HG03039 (cell line): ENCODE results near the gene GPR21.

Source experiments
- ATAC-seq: cut with Tn5 transposase; IDR thresholded peaks from one replicate; pipeline ENCODE4 v1.9.1; 2021; ENCODE audit warnings: mild to moderate bottlenecking, moderate library complexity; ENCODE audit not compliant: unreplicated experiment

GPR21 gene

DNA sequence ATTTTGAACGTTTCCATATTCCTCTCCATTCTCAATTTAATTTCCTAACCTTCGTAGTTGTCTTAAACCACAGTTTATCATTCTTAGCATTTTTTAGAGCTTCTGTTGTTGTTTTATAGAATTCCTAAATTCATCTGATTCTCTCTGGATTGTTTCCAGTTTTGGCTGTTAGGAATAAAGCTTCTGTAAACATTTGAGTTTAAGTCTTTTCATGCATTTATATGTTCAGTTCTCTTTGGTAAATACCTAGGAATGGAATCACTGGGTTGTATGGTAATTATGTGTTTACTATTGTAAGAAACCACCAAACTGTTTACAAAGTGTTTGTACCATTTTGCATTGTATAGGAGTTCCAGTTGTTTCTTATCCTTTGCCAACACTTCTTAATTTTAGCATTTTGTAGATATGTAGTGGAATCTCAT, 29.7 kb downstream of the GPR21 start:
- no peak for ATAC-seq

- ATAC-seq = no peak
These were observed 30.4 kb downstream of the GPR21 start for GRCh38 chr9:123063896-123064295.

GRCh38 chr9:123064716-123065115, 31.2 kb downstream of the GPR21 start:
- ATAC-seq = no peak

DNA sequence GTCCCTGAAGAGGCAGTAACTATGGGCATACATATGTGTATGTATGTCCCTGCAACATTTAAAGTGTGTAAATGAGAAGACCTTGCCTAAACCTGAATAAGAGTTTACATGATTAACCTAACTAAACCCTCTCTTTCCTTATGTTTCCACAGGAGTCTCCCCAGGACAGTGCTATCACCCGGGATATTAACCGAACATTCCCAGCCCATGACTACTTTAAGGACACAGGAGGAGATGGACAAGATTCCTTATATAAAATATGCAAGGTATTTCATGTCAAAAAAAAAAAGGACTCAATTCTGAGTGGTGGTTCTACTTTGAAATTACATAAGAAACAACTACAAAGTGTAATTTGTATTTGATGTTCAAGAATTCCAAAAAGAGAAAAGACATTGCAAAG, 31.7 kb downstream of the GPR21 start:
- ATAC-seq = no peak

DNA sequence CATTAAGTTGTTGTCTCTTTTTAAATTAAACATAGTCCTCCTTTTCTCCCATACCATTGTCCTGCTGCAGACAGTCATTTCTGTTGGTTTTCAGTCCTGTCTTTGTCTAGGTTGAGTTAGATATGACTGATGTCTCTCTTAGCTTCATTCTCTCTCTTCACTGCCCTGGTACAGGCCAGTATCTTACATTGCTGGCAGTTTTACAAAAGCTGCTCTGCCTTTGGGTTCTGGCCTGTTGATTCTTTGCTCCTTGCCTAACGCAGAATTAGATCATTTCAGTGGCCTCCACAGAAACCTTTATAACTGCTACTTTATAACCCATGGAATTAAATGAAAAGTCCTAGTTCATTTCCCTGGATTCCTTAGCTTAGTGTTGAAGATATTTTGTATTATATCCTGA, 33.7 kb downstream of the GPR21 start:
- no peak for ATAC-seq

DNA sequence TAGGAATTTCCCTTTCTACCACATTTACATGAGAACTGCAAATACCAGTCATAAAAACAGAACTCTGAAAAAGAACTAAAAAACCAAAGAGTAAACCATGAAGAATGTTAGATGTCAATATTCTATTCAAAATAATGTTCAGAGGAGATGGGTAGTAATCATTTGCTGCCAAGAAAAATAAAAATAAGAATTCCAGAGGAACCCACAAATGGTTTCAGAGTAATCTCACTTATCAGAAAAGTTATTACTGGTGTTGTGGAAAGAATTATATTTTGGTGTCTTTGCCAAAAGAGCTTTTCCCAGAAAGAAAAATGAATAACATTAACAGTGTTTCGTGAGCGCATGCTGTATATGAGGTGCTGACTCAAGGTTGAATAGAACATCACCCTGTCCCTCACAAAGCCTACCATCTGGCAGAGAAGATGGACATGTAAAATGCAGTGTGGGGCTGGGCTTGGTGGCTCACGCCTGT, 35.6 kb downstream of the GPR21 start:
- no peak for ATAC-seq

DNA sequence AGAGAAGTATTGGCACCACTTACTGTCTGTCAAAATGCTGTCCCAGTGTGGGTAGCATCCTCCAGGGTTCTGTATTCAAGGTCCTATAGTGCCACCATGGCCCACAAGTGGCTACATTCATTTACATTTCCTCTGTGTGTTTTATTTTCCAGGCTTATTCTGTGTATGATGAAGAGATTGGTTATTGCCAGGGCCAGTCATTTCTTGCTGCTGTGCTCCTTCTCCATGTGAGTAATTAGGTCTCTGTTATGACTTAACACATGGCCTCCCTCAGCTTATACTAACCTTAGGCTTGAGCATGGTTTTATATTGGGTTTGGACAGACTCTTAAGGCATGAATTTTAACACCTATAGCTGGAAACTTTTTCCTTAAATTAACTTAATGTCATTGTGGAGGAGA, 36.7 kb downstream of the GPR21 start:
- no peak for ATAC-seq

DNA sequence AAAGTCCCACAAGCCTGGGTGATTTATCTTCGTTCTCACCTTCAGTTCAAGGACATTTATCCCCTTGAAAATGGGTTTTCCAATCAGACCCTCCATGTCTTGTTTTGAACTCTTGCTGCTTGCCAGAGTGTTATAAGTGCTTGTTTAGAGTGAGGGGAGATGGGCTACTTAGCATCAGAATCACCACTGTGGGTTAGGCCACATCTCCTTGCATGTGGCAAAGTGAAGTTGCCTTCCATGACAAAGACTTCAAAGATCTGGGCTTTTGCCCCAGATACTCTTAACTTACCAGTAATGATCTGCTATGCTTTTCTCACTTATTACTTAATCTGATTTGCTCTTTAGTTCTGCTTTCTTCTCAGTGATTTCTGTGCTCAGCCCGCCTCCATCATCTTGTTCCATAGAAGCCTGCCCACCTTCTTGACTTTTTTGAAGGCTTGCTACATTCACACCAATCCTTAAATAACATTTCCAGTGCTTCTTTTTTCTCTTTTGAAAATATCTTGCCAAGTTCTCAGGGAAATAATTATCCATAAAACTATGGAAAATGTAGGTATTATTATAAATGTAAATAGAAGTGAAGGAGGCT, 39.0 kb downstream of the GPR21 start:
- ATAC-seq = no peak

- no peak for ATAC-seq
These were observed 40.0 kb downstream of the GPR21 start for GRCh38 chr9:123073441-123073840.

DNA sequence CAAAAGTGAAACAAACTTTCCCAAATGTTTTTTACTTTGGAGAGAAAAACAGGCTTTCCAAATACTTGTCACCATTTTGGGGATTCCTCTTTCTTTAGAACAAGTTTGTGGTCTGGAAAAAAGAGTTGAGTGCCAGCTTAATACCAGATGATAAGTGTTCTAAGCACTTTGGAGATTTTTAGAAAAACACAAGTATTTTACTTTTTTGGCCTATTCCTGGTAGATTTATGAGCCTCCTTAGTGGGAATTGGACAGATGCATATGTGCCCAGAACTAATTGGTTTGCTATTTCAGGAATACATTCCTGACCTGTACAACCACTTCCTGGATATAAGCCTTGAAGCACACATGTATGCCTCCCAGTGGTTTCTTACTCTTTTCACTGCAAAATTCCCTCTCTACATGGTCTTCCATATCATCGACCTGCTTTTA, 40.5 kb downstream of the GPR21 start:
- no peak for ATAC-seq

GRCh38 chr9:123074628-123075027, 41.2 kb downstream of the GPR21 start:
- no peak for ATAC-seq

GRCh38 chr9:123080444-123080843, 47.0 kb downstream of the GPR21 start:
- no peak for ATAC-seq

DNA sequence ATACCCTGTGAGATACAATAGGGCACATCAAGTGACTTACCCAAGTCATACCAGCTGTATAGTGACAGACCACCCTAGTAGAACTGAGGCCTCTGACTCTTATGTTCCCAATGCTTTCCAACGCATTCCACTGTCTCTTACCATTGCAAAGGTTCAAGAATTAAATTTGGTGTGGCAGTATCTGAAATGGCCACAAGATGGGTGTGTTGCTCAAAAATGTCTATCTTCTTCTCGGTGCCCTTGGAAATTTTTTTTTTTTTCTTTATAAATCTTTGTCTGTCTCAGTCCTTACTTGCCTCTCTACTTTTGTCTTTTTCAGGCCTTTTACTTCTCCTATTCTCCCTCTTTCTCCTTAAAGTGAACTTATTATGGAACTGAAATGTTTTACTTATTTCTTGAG, 48.4 kb downstream of the GPR21 start:
- ATAC-seq = no peak

DNA sequence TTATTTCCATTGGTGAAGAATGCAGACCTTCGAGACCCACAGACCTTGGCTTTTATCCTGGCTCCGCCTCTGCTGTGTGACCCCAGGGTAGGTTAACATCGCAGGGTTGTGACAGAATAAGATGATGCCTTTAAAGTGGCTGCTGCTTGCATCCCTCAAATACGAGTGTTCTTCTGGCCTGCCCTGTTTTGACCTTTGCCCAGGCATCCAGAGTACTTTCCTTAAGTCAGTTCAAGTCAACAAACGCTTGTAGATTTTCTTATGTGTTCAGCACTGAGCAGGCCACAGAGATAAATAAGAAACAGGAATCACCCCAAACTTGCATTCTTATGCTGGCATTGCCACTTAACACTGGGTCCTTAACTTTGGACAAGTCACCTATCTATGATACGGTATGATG, 50.2 kb downstream of the GPR21 start:
- ATAC-seq = no peak

DNA sequence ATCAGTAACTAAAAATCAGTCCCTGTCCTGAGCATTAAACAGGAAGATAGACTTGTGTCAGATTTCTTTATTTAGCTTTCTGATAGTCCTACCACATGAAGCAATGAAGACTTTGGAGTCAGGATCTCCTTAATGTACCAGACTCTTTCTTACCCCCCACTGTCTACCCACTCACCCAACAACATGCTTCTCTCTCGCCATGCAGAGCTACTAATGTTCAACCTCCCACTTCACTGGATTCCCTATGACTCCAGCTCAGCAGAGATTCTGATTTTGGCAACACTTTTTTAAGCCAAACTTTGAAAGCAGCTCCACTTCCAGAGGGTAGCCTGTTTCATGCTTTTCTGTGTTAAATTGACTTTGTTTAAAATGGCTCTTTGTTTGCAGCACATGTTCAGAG, 50.8 kb downstream of the GPR21 start:
- no peak for ATAC-seq
